Endothelial cell (in vitro differentiated cells): ENCODE results near the gene IFNA2. TPM values are rescaled to one million over a fixed set of nuclear protein-coding genes. Genes with fewer than 3 reads are reported as not detected.
"Not testable (repeated sequence)": the region's sequence is repeated elsewhere in the genome, so short reads cannot be mapped to it uniquely, and the experiment has no call there.

Experiments used
- DNase-seq: peaks from one replicate; pipeline ENCODE4 v3.0.0; 2021; ENCODE audit warnings: low spot score
- H3K27ac Mint-ChIP-seq: one replicate; pipeline ENCODE4 v1.8.0; 2021; ENCODE audit warnings: mixed read lengths, inconsistent platforms; ENCODE audit not compliant: unreplicated experiment
- H3K27me3 Mint-ChIP-seq: one replicate; pipeline ENCODE4 v1.8.0; 2021; ENCODE audit warnings: mild to moderate bottlenecking, moderate library complexity, mixed read lengths, inconsistent platforms; ENCODE audit not compliant: unreplicated experiment
- H3K36me3 Mint-ChIP-seq: one replicate; pipeline ENCODE4 v1.8.0; 2021; ENCODE audit warnings: mild to moderate bottlenecking, low read depth, mixed read lengths, inconsistent platforms; ENCODE audit not compliant: unreplicated experiment
- H3K4me1 Mint-ChIP-seq: one replicate; pipeline ENCODE4 v1.8.0; 2021; ENCODE audit warnings: mild to moderate bottlenecking, mixed read lengths, inconsistent platforms; ENCODE audit not compliant: unreplicated experiment
- H3K4me3 Mint-ChIP-seq: one replicate; pipeline ENCODE4 v1.8.0; 2021; ENCODE audit warnings: mild to moderate bottlenecking, mixed read lengths, inconsistent platforms; ENCODE audit not compliant: unreplicated experiment
- H3K9me3 Mint-ChIP-seq: one replicate; pipeline ENCODE4 v1.8.0; 2021; ENCODE audit warnings: mixed read lengths, inconsistent platforms; ENCODE audit not compliant: unreplicated experiment
- total RNA-seq: library from RNA; stranded (reverse); fragmentation: NEBNext Ultra II Directional; extraction: Animal tissue kit (Norgen Biotek cat#: 25700); gene quantifications from one replicate; pipeline ENCODE4 v1.2.1, GENCODE V29; 2021; ENCODE audit not compliant: unreplicated experiment
- TF ChIP-seq, protein P1 (sequence below): fragments of 200-600 bp; sonication (generic); IDR thresholded peaks from one replicate; pipeline ENCODE4 v1.5.0; 2021; ENCODE audit warnings: antibody characterized with exemption; ENCODE audit not compliant: unreplicated experiment

IFNA2 gene
- total RNA-seq, 1 donor from 2014 or later = not detected

DNA sequence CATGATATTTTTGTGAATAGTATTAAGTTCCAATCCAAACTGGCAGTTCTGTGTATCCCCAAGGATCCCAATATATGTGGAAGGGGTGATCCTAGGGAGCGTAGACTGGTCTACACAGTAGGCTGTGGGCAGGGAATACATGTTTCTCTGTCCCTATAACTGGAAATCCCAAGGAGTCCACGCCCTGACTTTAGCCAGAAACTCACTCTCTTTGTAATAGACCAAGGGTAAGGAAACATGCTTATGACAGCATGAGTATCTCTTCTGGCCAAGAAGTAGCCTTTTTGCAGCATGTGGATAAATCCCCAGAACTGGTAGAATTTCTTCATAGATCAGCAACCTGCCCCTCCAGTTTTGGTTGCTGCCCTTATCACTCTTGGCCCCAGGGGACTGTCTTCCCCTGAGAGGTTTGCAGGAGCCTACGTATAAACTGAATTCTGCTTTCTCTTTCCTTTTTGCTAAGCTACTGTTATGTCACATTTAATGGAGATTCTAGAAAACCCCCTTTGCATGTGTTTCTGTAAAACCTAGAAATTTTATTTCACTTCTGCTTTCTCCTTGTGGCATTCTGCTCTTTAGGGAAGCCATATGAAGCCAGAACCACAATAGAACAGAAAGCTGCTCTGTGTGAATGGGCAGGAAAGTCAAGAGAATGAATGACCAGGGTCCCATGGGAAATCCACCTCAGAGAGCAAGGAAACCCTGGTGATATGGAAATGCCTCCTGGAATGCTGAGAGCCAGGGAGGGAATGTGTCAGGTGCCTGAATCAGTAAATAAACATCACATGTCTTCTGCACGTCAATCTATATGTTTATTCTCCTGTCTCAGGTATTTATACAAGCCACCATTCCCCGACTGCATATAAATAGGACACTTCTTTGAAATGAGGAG lies 3.5 kb downstream of the IFNA2 start:
- Mint-ChIP-seq H3K27me3 (no peaks in the 10 kb centered on the region), H3K9me3 (no peaks in the 10 kb centered on the region), H3K36me3 (no peaks in the 10 kb centered on the region), H3K4me3 (no peak overlapping the region), H3K4me1 (no peaks in the 10 kb centered on the region), H3K27ac (no peak overlapping the region)
- TF ChIP-seq, protein P1, sequence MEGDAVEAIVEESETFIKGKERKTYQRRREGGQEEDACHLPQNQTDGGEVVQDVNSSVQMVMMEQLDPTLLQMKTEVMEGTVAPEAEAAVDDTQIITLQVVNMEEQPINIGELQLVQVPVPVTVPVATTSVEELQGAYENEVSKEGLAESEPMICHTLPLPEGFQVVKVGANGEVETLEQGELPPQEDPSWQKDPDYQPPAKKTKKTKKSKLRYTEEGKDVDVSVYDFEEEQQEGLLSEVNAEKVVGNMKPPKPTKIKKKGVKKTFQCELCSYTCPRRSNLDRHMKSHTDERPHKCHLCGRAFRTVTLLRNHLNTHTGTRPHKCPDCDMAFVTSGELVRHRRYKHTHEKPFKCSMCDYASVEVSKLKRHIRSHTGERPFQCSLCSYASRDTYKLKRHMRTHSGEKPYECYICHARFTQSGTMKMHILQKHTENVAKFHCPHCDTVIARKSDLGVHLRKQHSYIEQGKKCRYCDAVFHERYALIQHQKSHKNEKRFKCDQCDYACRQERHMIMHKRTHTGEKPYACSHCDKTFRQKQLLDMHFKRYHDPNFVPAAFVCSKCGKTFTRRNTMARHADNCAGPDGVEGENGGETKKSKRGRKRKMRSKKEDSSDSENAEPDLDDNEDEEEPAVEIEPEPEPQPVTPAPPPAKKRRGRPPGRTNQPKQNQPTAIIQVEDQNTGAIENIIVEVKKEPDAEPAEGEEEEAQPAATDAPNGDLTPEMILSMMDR = no peak
- DNase-seq = no peak

DNA sequence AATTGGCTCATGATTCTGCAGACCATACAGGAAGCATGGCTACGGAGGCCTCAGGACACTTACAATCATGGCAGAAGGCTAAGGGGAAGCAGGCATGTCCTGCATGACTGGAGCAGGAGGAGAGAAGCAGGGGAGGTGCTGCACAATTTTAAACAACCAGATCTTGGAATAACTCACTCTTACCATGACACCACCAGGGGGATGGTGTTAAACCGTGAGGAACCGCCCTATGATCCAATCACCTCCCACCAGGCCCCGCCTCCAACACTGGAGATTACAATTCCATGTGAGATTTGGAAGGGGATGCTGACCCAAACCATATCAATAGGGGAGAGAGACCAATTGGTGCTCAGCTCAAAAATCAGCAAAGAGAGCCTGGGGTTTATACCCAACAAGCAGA lies 13.7 kb downstream of the IFNA2 start:
- H3K36me3 Mint-ChIP-seq, H3K4me3 Mint-ChIP-seq, H3K4me1 Mint-ChIP-seq, H3K9me3 Mint-ChIP-seq, DNase-seq, H3K27ac Mint-ChIP-seq, H3K27me3 Mint-ChIP-seq: not testable (repeated sequence)

DNA sequence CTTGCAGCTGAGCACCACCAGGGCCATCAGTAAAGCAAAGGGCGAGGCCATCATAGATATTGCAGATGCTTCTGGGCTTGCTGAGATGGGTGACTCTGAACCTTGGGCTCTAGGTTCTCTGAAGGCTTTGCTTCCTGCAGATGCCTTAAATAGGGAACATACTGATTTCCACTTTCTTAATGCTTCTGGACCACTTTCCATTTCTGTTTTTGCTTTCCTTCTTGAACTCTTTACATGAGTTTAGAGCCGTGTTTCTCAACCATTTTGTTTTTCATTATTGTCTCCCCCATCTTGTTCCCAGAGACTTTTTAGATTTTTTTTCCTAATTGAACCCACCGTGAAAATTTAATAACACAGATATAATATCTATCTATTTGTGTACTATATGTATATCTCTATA lies 17.2 kb downstream of the IFNA2 start, which contains the start of gene IFNA13:
Gene IFNA13, minus strand, starts transcription at position 101 of the 400 bp plus-strand sequence. Its CDS starts 47 bp downstream, at position 54.
- Mint-ChIP-seq H3K9me3 (no peaks in the 10 kb centered on the region), H3K36me3 (no peaks in the 10 kb centered on the region), H3K4me1 (peaks cover 3% of the 10 kb centered on the region), H3K27ac (no peak within 1 kb of the TSS), H3K4me3 (no peak within 1 kb of the TSS), H3K27me3 (no peaks in the 10 kb centered on the region)
- TF ChIP-seq, protein P1 = no peak
- DNase-seq = no peak

DNA sequence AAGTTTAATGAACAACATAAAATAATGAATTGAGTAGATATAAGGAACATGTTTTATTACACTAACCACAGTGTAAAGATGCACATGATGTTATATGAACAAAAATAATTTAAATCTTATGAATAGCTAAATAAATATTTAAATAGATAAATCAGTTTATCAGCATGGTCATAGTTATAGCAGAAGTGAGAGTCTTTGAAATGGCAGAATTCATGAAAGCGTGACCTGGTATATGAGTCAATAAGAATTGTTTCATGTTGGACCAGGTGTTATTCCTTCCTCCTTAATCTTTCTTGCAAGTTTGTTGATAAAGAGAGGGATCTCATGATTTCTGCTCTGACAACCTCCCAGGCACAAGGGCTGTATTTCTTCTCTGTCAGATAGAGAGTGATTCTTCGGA lies 18.0 kb downstream of the IFNA2 start:
- not testable (repeated sequence) for DNase-seq, H3K4me3 Mint-ChIP-seq, H3K36me3 Mint-ChIP-seq, H3K27ac Mint-ChIP-seq, H3K27me3 Mint-ChIP-seq, H3K4me1 Mint-ChIP-seq, H3K9me3 Mint-ChIP-seq

DNA sequence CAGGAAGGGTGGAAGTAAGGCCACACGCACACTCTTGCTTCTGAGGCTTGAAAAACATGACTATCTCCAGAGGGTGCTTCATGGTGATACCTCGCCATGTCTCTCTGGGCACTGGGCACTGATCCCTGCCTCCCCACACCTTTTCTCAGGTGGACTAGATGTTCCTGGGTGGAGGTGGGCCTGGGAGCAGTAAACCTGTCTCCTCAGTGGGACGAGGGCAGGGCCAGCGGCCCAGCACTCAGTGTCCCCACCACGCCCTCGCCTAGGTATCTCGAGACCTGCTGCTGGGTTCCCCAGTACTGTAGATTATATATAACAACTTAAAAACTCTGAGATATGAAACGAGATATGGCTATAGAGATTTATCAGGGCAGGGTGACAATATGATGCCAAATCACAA lies 22.9 kb downstream of the IFNA2 start:
- no peaks in the 10 kb centered on the region for H3K9me3 Mint-ChIP-seq
- H3K4me3 Mint-ChIP-seq = no peak overlapping the region
- H3K4me1 Mint-ChIP-seq = peaks cover 3% of the 10 kb centered on the region
- H3K27ac Mint-ChIP-seq = no peak overlapping the region
- DNase-seq = no peak
- TF ChIP-seq, protein P1 = no peak
- H3K27me3 Mint-ChIP-seq = peaks cover 2% of the 10 kb centered on the region
- H3K36me3 Mint-ChIP-seq = no peaks in the 10 kb centered on the region
